Endothelial cell of umbilical vein (primary cell): ENCODE results near the gene SMAD7. TPM values are rescaled to one million over a fixed set of nuclear protein-coding genes. Genes with fewer than 3 reads are reported as not detected.

Experiments used
- BruUV-seq: library from RNA; stranded (reverse); fragments of 400-500 nt; replicated peaks from 2 replicates; lab custom pipeline; 2021; lab: Mats Ljungman, UMichigan
- CTCF ChIA-PET: fragments of 300-600, 350-600 bp; sonication (Branson Sonifier 250); formaldehyde crosslinking; loops from one replicate; lab custom pipeline; 2021; ENCODE audit warnings: antibody characterized with exemption, inconsistent platforms; lab: Charles Lee
- POLR2A ChIA-PET: fragments of 300-600, 350-600 bp; sonication (Branson Sonifier 250); formaldehyde crosslinking; loops from one replicate; lab custom pipeline; 2021; ENCODE audit warnings: antibody characterized with exemption, inconsistent platforms; lab: Charles Lee
- DNase-seq: peaks from one replicate; pipeline ENCODE4 v3.0.0-alpha.2; 2011; ENCODE audit warnings: low read depth, low spot score
- FAIRE-seq: peaks from 2 replicates; lab custom pipeline; 2011; peaks lifted over from hg19 to GRCh38; lab: Jason Lieb, UNC
- H2AFZ ChIP-seq: 2 replicates; pipeline ENCODE4 v1.6.0; 2012; ENCODE audit warnings: low read depth, low read length, control low read depth, inconsistent platforms
- H3K27ac ChIP-seq: 2 replicates; pipeline ENCODE4 v1.5.1; 2011; ENCODE audit warnings: low read depth, mild to moderate bottlenecking, control low read depth, low read length, moderate library complexity; ENCODE audit not compliant: insufficient read depth
- H3K27me3 ChIP-seq, 2 experiments: 2 replicates each; pipeline versions ENCODE4 v1.6.0 to v1.6.1; 2011; ENCODE audit warnings: low read length in 2 of 2, mixed read lengths in 1 of 2; ENCODE audit not compliant: control insufficient read depth in 2 of 2, insufficient read depth in 2 of 2
- H3K36me3 ChIP-seq, 2 experiments: 2 replicates in 1 of 2; 3 replicates in 1 of 2; pipeline ENCODE4 v1.5.1; 2011; ENCODE audit warnings: low read length in 2 of 2, mild to moderate bottlenecking in 1 of 2, moderate library complexity in 1 of 2; ENCODE audit not compliant: control insufficient read depth in 2 of 2, insufficient read depth in 2 of 2; ENCODE audit errors: extremely low read depth in 1 of 2
- H3K4me1 ChIP-seq: 3 replicates; pipeline ENCODE4 v1.5.1; 2011; ENCODE audit warnings: mild to moderate bottlenecking, low read length; ENCODE audit not compliant: control insufficient read depth, insufficient read depth; ENCODE audit errors: extremely low read depth
- H3K4me2 ChIP-seq: 2 replicates; pipeline ENCODE4 v1.6.1; 2011; ENCODE audit warnings: low read length, control low read depth, mixed read lengths; ENCODE audit not compliant: insufficient read depth
- H3K4me3 ChIP-seq, 3 experiments: fragments of 200-600 bp in 1 of 3; sonication (generic), shearing (Covaris generic) in 1 of 3; replicated peaks in 1 of 3; 2 replicates each; pipeline ENCODE4 v1.5.1; 2011 to 2016; ENCODE audit warnings: control low read depth in 3 of 3, low read length in 3 of 3, mild to moderate bottlenecking in 2 of 3, inconsistent platforms in 1 of 3, low read depth in 1 of 3, moderate library complexity in 1 of 3; ENCODE audit not compliant: insufficient read depth in 1 of 3
- H3K79me2 ChIP-seq: 2 replicates; pipeline ENCODE4 v1.6.0; 2012; ENCODE audit warnings: low read length, inconsistent platforms; ENCODE audit not compliant: control insufficient read depth, insufficient read depth
- H3K9ac ChIP-seq: replicated peaks from 2 replicates; pipeline ENCODE3; 2011; ENCODE audit warnings: low read length, control low read depth; ENCODE audit not compliant: insufficient read depth; ENCODE audit errors: extremely low read depth
- H3K9me1 ChIP-seq: replicated peaks from 3 replicates; pipeline ENCODE4 v1.6.0; 2011; ENCODE audit warnings: mild to moderate bottlenecking, low read length; ENCODE audit not compliant: control insufficient read depth, insufficient read depth; ENCODE audit errors: extremely low read depth
- H3K9me3 ChIP-seq: replicated peaks from 2 replicates; pipeline ENCODE4 v1.5.1; 2012; ENCODE audit warnings: low read length, inconsistent platforms; ENCODE audit not compliant: control insufficient read depth, insufficient read depth
- H4K20me1 ChIP-seq: replicated peaks from 2 replicates; pipeline ENCODE3; 2011; ENCODE audit warnings: mild to moderate bottlenecking, low read length; ENCODE audit not compliant: control insufficient read depth, insufficient read depth; ENCODE audit errors: extremely low read depth
- EZH2 ChIP-seq: IDR thresholded peaks from 2 replicates; pipeline ENCODE4 v1.6.1; 2012; ENCODE audit warnings: borderline replicate concordance, low read depth, mild to moderate bottlenecking, moderate library complexity, low read length, inconsistent platforms; ENCODE audit not compliant: severe bottlenecking
- FOS ChIP-seq: IDR thresholded peaks from 2 replicates; pipeline ENCODE4 v1.6.1; 2011; ENCODE audit warnings: mild to moderate bottlenecking, low read length, moderate library complexity, borderline replicate concordance; ENCODE audit not compliant: insufficient read depth
- GATA2 ChIP-seq: IDR thresholded peaks from 2 replicates; pipeline ENCODE4 v1.7.0; 2011; ENCODE audit warnings: low read depth, mild to moderate bottlenecking, moderate library complexity, mixed read lengths, low read length; ENCODE audit not compliant: insufficient read length, insufficient read depth
- JUN ChIP-seq: IDR thresholded peaks from 2 replicates; pipeline ENCODE4 v1.6.1; 2011; ENCODE audit warnings: borderline replicate concordance, low read depth; ENCODE audit not compliant: insufficient read length, insufficient read depth
- MYC ChIP-seq: IDR thresholded peaks from one replicate; pipeline ENCODE4 v1.6.1; 2011; ENCODE audit warnings: mild to moderate bottlenecking, low read depth, low read length
- POLR2A ChIP-seq: IDR thresholded peaks from 2 replicates; pipeline ENCODE4 v1.6.1; 2012; ENCODE audit warnings: low read depth, mild to moderate bottlenecking, control low read depth, low read length
- dilution Hi-C: fragments of 300-500 bp; cut with MboI; formaldehyde crosslinking; loops from one replicate; pipeline ENCODE4 v1.15.0; 2019; ENCODE audit warnings: low sequenced_read_pairs; ENCODE audit not compliant: extremely low pct_ligation_motif_present
- intact Hi-C: fragments of 100-400 bp; cut with micrococcal nuclease; formaldehyde crosslinking; loops from one replicate; pipeline ENCODE4 v1.10.0; 2022
- polyA plus RNA-seq, 4 experiments: library from polyadenylated mRNA; depleted of rRNA in 3 of 4; stranded (reverse) in 3 of 4; unstranded in 1 of 4; fragments of >200 nt; gene quantifications; 2 replicates each; pipeline versions ENCODE4 v1.2.1 to v1.2.3, GENCODE V29; 2011 to 2012; ENCODE audit warnings: missing spikeins in 1 of 4
- total RNA-seq: library from RNA; stranded (reverse); gene quantifications from 2 replicates; pipeline ENCODE4 v1.2.3, GENCODE V29; 2021
- TF ChIP-seq, protein P1 (sequence below): IDR thresholded peaks from 2 replicates; pipeline ENCODE4 v1.6.1; 2011; ENCODE audit not compliant: insufficient read depth, insufficient read length
- TF ChIP-seq, protein P2 (sequence below), 2 donors: IDR thresholded peaks; 1 replicate in 1 of 2; 2 replicates in 1 of 2; pipeline ENCODE4 v1.5.1; 2011; ENCODE audit warnings: low read length in 2 of 2, mild to moderate bottlenecking in 2 of 2, moderate library complexity in 2 of 2, control low read depth in 1 of 2, inconsistent platforms in 1 of 2, low read depth in 1 of 2; ENCODE audit not compliant: insufficient read depth in 1 of 2; ENCODE audit errors: extremely low read depth in 1 of 2

Gene SMAD7
- total and polyA plus RNA-seq, 2 donors (not counting 3 experiments of a cell fraction or from before 2014, with no cell fraction given): 3.6 to 8.0 TPM

DNA sequence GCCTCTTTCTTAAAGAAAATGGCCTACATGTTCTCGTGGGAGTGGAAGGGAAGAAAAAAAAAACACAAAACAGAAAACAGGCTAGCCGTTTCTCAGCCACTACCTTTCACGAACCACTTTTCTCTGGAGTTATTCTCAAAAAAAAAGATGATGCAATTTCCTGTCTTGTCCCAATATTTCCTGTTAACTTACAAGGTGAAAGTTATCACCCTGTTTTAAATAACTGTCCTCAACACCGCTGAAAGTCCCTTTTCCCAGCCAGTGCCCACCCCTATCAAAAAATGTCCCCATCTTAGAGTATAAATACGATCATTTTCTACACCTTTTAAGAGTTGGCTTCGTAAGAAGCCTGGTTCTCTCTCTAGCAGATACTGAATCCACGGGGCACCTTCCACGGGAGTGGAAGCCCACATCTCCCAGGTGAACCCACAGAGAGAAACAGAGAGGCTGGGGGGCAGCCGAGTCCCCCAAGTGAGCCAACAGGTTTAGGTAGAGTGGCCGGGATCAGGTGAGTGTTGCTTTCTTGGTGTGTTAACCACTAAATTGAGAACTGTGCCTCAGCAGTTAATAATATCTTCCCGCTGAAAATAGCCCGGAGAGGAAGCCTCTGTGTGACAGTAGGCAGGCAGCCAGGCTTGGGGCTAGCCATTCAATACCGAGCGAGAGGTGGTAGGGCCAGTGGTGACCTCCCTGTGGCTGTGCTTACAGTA is 15.9 kb downstream of the SMAD7 start:
- Histone ChIP-seq H3K4me1 (peaks cover 62% of the 10 kb centered on the region), H3K9ac (peak overlapping the region; percentile 47), H3K36me3 (no peaks in the 10 kb centered on the region), H4K20me1 (no peaks in the 10 kb centered on the region), H3K4me3 (peak overlapping the region in 1 of 3 experiments; percentile 17), H3K9me3 (no peaks in the 10 kb centered on the region), H3K79me2 (peaks cover 29% of the 10 kb centered on the region), H3K27me3 (no peaks in the 10 kb centered on the region), H3K4me2 (peak overlapping the region; percentile 70), H3K27ac (peak overlapping the region; percentile 67), H2AFZ (peak overlapping the region; percentile 9), H3K9me1 (no peaks in the 10 kb centered on the region)
- TF ChIP-seq GATA2: no peak
- TF ChIP-seq FOS: peak; percentile 8
- FAIRE-seq (peak; percentile 79), DNase-seq (peak; percentile 49)
- no TSS peak for BruUV-seq
- dilution Hi-C loops (no loop called here), intact Hi-C loops (no loop called here)
- ChIA-PET CTCF (interaction anchor here (1.1 to 2.0 kb wide), 4 partner anchors 11 to 304 kb away, joined by 3 to 6 read pairs (median 4); no protein-coding TSS in a partner anchor), POLR2A (no interaction called here)

DNA sequence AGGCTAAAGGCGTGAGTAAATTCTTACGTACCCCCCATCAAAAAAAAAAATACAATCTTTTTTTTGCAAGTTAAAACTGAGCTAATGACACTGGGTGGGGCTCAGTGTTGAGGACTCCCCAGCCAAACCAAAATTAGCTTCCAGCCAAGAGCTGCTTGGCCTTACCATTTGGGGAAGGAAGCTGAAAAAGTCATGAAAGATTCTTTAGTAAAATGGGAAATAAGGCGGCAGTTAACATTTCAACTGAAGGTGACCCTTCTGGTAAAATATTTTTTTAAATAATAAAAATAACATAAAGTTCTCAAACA is 16.4 kb downstream of the SMAD7 start:
- Histone ChIP-seq H3K36me3 (no peaks in the 10 kb centered on the region), H3K4me2 (peak overlapping the region; percentile 70), H3K9me3 (no peaks in the 10 kb centered on the region), H3K79me2 (peaks cover 30% of the 10 kb centered on the region), H3K27ac (peak overlapping the region; percentile 67), H3K9me1 (no peaks in the 10 kb centered on the region), H3K27me3 (no peaks in the 10 kb centered on the region), H2AFZ (no peak overlapping the region), H3K9ac (peak overlapping the region; percentile 47), H3K4me3 (peak overlapping the region in 1 of 3 experiments; percentile 17), H4K20me1 (no peaks in the 10 kb centered on the region), H3K4me1 (peaks cover 62% of the 10 kb centered on the region)
- FAIRE-seq: no peak
- TF ChIP-seq GATA2 (no peak), JUN (no peak), FOS (no peak), POLR2A (no peak), MYC (no peak), EZH2 (no peak)
- TF ChIP-seq, protein P1, sequence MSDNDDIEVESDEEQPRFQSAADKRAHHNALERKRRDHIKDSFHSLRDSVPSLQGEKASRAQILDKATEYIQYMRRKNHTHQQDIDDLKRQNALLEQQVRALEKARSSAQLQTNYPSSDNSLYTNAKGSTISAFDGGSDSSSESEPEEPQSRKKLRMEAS: no peak
- TF ChIP-seq, protein P2, sequence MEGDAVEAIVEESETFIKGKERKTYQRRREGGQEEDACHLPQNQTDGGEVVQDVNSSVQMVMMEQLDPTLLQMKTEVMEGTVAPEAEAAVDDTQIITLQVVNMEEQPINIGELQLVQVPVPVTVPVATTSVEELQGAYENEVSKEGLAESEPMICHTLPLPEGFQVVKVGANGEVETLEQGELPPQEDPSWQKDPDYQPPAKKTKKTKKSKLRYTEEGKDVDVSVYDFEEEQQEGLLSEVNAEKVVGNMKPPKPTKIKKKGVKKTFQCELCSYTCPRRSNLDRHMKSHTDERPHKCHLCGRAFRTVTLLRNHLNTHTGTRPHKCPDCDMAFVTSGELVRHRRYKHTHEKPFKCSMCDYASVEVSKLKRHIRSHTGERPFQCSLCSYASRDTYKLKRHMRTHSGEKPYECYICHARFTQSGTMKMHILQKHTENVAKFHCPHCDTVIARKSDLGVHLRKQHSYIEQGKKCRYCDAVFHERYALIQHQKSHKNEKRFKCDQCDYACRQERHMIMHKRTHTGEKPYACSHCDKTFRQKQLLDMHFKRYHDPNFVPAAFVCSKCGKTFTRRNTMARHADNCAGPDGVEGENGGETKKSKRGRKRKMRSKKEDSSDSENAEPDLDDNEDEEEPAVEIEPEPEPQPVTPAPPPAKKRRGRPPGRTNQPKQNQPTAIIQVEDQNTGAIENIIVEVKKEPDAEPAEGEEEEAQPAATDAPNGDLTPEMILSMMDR (IDR thresholded peaks at IDR 0.05; ENCODE audit: extremely low read depth in 1 of 2, insufficient read depth in 1 of 2, low read depth in 1 of 2, low read length in 2 of 2): no peak
- ChIA-PET CTCF (interaction anchor here (0.8 to 2.0 kb wide), 6 partner anchors 11 to 304 kb away, joined by 3 to 6 read pairs (median 4); no protein-coding TSS in a partner anchor), POLR2A (no interaction called here)
- DNase-seq: no peak
- intact Hi-C loops (no loop called here), dilution Hi-C loops (no loop called here)
- TSS peak; percentile 28 for BruUV-seq
